Breast epithelium (tissue), 3 donors: ENCODE results near the gene GLYATL1B.

ENCODE experiments used
- POLR2A ChIP-seq: fragments of 450-650 bp; IDR thresholded peaks from one replicate; pipeline ENCODE4 v1.6.1; 2016; ENCODE audit warnings: antibody characterized with exemption, mild to moderate bottlenecking, moderate library complexity
- POLR2AphosphoS5 ChIP-seq, 3 donors: sonication (generic); formaldehyde crosslinking; IDR thresholded peaks; one replicate each; pipeline ENCODE4 v1.6.1; 2017; ENCODE audit warnings: antibody characterized with exemption in 3 of 3

GRCh38 chr11:59137190-59137589 lies 51.1 kb downstream of the GLYATL1B start:
- no peak for TF ChIP-seq POLR2A
- TF ChIP-seq POLR2AphosphoS5 (IDR thresholded peaks at IDR 0.05), result no peak
